ENCODE data around the gene NAT10.

DNA sequence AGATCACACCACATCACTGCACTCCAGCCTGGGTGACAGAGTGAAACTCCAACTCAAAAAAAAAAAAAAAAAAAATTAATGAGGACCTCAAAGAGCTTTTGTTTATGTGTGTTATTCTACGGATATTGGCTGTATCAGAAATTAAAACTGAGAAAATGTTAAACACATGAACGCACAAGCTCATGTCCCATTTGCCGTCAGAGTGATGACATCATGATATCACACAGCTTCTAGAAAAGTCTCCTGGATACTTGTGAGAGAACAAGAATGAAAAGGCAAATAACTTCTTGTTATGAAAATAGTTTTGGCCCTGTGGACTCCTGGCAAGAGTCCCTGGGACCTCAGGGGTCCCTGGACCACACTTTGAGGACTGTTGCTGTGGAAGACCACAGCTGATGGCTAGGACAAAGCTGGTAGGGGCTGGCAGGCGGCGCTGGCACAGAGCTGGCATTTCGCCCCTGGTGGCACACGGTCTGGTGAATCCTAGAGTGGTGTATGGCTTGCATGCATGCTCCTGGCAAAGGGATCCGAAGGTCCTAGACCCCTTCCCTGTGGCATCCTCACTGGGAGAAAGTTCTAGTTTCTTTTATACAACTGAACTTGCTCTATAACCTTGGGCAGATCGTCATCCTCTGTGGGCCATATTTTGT, 73.7 kb downstream of the NAT10 start:
- TF ChIP-seq, protein P1, sequence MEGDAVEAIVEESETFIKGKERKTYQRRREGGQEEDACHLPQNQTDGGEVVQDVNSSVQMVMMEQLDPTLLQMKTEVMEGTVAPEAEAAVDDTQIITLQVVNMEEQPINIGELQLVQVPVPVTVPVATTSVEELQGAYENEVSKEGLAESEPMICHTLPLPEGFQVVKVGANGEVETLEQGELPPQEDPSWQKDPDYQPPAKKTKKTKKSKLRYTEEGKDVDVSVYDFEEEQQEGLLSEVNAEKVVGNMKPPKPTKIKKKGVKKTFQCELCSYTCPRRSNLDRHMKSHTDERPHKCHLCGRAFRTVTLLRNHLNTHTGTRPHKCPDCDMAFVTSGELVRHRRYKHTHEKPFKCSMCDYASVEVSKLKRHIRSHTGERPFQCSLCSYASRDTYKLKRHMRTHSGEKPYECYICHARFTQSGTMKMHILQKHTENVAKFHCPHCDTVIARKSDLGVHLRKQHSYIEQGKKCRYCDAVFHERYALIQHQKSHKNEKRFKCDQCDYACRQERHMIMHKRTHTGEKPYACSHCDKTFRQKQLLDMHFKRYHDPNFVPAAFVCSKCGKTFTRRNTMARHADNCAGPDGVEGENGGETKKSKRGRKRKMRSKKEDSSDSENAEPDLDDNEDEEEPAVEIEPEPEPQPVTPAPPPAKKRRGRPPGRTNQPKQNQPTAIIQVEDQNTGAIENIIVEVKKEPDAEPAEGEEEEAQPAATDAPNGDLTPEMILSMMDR (IDR thresholded peaks at IDR 0.05): no peak
- TF ChIP-seq POLR2A (IDR thresholded peaks at IDR 0.05): no peak
